Measurements from ENCODE around the gene CCDC92B.
"Not testable (repeated sequence)": the region's sequence is repeated elsewhere in the genome, so short reads cannot be mapped to it uniquely, and the experiment has no call there.

The CCDC92B gene

DNA sequence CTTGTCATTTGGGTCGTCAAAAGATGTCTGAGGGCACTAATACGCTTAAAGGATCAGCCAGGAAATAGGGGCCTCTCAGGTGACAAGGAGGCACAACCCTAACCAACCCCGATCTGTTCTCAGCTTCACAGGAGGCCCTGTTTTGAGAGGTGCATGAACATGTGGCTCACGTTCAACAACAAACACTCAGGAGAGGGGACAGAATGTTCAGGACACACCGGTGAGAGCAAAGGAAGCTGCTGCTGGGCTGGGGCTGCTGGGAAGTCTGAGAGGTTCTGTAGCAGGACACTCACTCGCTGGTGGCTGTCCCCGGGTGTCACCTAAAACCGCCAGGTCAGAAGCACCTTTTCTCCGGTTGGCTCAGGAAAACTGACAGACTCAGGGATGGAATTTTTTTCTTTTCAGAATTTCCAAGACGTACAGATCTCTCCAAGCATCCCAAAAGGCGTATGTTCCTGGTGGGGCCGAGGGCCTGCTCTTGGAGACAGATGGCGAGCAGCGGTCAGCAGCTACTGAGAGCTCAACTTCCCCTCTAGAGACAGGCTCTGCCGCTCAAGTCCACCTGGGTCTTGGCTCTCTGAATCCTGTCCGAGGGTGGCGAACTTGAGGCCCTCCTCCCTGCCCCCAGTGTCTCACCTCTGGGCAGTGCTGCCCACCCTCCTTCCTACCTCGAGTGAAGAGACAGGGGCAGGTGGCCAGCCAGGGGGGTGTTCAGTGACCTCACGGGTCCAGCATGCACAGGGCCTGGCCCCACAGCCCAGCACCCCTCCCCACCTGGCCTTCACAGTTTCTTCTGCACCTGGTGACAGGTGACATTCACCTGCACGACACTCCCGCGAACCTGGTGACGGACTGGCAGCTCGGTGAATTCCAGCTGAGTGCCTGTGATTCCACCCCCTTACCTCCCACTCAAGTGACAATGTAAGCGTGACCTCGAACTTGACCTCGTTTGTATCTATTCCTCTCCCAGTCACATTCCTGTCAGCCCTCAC, 60.8 kb downstream of the CCDC92B start:
- no peak for DNase-seq

DNA sequence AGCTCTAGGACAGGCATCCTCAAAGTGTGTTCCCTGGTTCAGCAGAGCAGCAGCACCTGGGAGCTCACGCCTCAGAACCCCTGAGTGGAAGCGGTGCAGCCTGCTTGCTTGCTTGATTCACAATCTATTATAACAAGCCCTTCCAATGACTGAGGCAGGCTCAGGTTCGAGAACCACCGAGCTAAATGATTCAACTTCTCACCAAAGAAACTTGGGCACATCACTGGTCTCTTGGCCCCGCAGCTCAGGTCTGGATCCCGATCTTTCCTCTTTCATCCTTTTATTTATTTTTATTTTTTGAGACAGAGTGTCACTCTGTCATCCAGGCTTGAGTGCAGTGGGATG, 62.4 kb downstream of the CCDC92B start:
- DNase-seq, result no peak

DNA sequence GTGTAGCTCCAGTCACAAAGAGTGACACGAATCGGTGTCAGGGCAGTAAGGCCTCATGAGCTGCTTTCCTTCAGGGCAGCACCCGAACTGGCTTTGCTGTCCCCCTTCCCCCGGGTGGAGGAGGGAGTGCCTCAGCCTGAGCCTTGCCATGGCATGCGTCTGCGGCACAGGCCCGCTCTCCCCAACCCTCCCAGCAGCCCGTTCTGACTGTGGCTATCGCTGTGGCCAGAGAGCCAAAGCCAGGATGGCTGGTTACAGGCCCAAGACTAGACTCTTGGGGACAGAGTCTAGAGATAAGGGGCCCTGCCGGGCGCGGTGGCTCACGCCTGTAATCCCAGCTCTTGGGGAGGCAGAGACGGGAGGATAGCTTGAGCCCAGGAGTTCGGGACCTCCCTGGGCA, 63.8 kb downstream of the CCDC92B start:
- no peak for DNase-seq

DNA sequence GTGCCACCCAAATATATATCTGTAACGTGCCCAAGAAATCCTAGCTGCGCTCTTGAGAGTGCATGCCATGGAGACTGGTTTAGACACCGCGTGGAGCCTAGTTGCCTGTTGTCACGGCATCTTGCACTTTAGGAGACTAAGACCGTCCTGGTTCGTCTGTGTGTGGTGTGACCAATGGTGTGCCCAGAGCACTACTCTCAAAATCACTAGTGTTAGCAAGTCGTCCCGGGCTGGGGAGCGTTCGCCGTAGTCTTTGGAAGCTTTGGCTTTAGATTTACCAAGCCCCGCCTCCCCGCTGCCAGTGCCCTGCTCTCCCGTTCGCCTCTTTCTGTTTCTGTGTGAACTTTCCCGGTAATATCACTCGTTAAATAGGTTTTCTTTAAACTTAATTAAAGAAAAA, 64.9 kb downstream of the CCDC92B start:
- no peak for DNase-seq

DNA sequence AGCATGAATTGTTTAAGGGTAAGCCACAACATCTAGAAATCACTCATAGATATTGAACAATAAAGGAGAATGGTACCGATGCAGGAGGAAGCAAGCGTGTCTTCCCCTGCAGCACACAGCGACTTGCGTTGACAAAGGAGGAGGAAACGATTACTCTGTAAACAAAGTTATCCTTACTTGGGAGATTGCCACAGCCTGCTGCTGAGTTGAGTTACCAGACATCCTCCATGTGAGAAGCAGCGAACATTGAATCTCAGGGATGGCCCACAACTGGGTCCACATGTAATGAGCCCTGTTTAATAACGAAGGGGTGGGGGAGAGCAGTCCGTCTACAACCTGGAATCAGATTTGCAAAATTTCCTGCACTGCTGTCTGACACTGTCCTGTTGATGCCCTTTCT, 65.5 kb downstream of the CCDC92B start:
- no peak for DNase-seq

DNA sequence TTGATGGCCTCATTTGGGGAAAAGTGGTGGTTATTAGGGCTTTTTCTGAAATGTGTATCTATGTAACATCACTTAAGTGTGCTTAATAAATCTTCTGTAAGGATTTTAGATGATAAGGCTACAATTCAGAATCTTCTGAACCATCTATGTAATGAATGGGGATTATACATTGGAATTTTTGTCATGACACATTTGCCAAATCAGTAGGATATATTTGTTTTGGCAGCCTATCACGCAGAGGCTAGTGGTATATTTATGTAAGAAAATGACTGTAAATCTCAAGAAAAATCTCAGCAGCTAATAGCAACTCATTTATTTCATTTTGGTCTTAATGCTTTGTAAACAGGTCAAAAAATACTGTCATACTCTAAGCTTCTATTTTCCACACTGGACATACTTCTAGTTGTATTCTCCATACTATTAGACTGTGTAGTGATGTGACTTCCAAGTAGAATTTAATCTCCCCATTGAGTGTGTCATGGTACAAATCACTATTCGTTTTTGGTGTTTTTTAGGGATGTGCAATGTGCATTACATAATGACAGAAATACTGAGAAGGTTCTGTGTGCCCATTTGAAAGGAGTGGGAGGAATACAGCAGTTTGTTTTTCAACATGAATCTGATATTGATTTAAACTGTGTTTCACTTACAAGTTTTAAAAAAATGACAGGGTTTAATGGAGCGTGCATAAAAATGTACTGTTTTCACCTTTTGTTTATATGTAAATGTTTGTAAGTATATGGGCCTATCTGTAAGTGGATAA, 67.1 kb downstream of the CCDC92B start:
- DNase-seq, result no peak

DNA sequence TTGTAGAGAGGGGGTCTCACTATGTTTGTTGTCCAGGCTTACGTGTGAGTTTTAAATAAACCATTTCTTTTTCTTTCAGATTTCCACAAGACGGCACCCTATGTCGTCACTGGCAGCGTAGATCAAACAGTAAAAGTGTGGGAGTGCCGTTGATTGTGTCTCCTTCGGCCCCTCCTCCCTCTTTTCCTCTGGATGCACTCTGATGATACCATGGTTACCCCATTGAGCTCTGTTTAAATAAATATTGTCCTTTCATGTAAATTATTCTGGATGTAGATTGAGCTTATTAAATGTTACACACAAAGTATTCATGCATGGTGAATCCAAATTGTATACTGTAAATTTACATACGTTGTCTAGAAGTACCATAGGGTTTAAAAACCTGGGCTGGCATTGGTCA, 67.8 kb downstream of the CCDC92B start:
- no peak for DNase-seq

DNA sequence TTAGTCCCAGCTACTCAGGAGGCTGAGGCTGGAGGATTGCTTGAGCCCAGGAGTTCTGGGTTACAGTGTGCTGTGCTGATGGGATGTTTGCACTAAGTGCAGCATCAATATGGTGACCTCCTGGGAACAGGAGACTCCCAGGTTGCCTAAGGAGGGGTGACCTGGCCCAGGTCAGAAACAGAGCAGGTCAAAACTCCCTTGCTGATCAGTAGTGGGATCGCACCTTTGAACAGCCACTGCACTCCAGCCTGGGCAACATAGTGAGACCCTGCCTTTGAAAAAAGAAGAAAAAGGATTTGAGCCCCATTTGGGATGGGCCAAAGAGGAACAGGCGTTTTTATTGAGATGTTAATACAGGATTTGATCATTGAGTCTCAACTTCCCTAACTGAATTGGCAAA, 68.5 kb downstream of the CCDC92B start:
- no peak for DNase-seq

DNA sequence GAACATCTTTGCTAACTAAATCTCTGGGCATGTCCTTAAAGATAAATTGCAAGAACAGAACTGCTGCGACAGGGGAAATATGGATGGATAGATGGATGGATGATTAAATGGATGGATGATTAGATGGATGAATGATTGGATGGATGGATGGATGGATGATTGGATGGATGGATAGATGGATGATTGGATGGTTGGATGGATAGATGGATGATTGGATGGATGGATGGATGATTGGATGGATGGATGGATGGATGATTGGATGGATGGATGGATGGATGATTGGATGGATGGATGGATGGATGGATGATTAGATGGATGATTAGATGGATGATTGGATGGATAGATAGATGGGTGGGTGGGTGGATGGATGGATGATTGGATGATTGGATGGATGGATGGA, 70.2 kb downstream of the CCDC92B start:
- not testable (repeated sequence) for DNase-seq

Measured in HCEC 1CT (cell line).